Astrocyte (in vitro differentiated cells and primary cell): Measurements from ENCODE around the gene SRCAP.

Experiments
- EZH2 ChIP-seq: IDR thresholded peaks from 2 replicates; pipeline ENCODE4 v1.6.1; 2012; ENCODE audit warnings: mild to moderate bottlenecking, low read length, inconsistent platforms; ENCODE audit not compliant: insufficient read depth
- TF ChIP-seq, protein P1 (sequence below): IDR thresholded peaks from 2 replicates; pipeline ENCODE4 v1.5.1; 2011; ENCODE audit warnings: low read depth, mild to moderate bottlenecking, inconsistent platforms, low read length, moderate library complexity; ENCODE audit not compliant: insufficient read depth

DNA sequence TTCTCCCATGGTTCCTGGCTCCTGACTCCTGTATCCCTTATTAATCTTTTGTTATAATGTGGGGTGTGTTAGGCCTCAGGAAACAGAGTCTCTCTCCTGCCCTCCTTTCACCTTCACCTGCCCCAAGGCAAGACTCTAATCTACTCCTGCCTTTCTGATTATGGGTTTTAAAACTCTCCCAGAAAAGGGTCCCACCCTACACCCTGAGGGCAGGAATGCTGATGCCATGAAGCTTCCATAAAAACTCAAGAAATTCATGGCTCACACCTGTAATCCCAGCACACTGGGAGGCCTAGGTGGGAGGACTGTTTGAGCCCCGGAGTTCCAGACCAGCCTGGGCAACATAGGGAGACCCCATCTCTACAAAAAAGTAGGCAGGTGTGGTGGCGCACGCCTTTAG is 18.6 kb upstream of the SRCAP start:
- TF ChIP-seq, protein P1, sequence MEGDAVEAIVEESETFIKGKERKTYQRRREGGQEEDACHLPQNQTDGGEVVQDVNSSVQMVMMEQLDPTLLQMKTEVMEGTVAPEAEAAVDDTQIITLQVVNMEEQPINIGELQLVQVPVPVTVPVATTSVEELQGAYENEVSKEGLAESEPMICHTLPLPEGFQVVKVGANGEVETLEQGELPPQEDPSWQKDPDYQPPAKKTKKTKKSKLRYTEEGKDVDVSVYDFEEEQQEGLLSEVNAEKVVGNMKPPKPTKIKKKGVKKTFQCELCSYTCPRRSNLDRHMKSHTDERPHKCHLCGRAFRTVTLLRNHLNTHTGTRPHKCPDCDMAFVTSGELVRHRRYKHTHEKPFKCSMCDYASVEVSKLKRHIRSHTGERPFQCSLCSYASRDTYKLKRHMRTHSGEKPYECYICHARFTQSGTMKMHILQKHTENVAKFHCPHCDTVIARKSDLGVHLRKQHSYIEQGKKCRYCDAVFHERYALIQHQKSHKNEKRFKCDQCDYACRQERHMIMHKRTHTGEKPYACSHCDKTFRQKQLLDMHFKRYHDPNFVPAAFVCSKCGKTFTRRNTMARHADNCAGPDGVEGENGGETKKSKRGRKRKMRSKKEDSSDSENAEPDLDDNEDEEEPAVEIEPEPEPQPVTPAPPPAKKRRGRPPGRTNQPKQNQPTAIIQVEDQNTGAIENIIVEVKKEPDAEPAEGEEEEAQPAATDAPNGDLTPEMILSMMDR, result no peak
- no peak for TF ChIP-seq EZH2
